GM12864 (cell line): ENCODE results near the gene HTR3B.
"Not testable (repeated sequence)": the region's sequence is repeated elsewhere in the genome, so short reads cannot be mapped to it uniquely, and the experiment has no call there.

Experiments used
- DNase-seq: peaks from one replicate; pipeline ENCODE4 v3.0.0-alpha.2; 2011; ENCODE audit warnings: low read depth
- H3K4me3 ChIP-seq: 2 replicates; pipeline ENCODE4 v1.5.1; 2011; ENCODE audit warnings: mild to moderate bottlenecking, low read depth, low read length, control low read depth
- TF ChIP-seq, protein P1 (sequence below): IDR thresholded peaks from 2 replicates; pipeline ENCODE4 v1.5.1; 2011; ENCODE audit warnings: low read depth, mild to moderate bottlenecking, moderate library complexity, low read length, control low read depth, inconsistent platforms; ENCODE audit errors: missing control alignments

Gene HTR3B

DNA sequence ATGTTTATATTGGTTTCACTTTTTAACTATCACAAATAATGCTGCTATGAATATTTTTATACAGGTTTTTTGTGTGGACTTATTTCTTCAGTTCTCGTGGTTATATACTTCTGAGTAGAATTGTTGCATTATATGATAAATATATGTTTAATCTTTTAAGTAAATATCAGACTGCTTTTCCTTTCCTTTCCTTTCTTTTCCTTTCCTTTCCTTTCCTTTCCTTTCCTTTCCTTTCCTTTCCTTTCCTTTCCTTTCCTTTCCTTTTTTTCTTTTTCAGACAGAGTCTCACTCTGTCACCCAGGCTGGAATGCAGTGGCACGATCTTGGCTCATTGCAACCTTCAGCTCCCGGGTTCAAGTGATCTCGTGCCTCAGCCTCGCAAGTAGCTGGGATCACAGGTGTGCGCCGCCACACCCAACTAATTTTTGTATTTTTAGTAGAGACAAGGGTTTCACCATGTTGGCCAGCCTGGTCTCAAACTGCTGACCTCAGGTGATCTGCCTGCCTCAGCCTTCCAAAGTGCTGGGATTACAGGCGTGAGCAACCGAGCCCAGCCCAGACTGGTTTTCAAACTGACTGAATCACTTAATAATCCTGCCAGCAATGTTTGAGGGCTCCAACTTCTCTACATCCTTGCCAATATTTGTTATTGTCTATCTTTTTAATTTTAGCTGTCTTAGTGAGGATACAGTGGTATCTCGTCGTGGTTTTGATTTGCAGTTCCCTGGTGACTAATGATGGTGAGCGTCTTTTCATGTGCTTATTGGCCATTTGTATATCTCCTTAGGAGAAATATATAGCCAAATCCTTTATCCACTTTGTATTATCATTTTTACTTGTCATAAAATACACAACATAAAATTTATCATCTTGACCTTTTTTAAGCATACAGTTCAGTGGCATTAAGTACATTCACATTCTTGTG, 21.9 kb downstream of the HTR3B start:
- H3K4me3 ChIP-seq: no peak overlapping the region
- no peak for DNase-seq
- TF ChIP-seq, protein P1, sequence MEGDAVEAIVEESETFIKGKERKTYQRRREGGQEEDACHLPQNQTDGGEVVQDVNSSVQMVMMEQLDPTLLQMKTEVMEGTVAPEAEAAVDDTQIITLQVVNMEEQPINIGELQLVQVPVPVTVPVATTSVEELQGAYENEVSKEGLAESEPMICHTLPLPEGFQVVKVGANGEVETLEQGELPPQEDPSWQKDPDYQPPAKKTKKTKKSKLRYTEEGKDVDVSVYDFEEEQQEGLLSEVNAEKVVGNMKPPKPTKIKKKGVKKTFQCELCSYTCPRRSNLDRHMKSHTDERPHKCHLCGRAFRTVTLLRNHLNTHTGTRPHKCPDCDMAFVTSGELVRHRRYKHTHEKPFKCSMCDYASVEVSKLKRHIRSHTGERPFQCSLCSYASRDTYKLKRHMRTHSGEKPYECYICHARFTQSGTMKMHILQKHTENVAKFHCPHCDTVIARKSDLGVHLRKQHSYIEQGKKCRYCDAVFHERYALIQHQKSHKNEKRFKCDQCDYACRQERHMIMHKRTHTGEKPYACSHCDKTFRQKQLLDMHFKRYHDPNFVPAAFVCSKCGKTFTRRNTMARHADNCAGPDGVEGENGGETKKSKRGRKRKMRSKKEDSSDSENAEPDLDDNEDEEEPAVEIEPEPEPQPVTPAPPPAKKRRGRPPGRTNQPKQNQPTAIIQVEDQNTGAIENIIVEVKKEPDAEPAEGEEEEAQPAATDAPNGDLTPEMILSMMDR: no peak

DNA sequence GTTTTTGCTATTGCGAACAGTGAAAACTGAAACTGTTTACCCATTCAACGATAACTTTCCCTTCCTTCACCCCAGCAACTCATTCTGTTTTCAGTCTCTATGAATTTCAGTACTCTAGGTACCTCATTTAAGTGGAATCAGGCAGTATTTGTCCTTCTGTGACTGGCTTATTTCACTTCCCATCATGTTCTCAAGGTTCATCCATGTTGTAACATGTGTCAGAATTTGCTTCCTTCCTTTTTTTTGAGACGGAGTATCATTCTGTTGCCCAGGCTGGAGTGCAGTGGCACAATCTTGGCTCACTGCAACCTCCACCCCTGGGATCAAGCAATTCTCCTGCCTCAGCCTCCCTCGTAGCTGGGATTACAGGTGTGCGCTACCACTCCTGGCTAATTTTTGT, 23.7 kb downstream of the HTR3B start:
- TF ChIP-seq, protein P1: no peak
- no peak for DNase-seq
- H3K4me3 ChIP-seq: no peak overlapping the region

DNA sequence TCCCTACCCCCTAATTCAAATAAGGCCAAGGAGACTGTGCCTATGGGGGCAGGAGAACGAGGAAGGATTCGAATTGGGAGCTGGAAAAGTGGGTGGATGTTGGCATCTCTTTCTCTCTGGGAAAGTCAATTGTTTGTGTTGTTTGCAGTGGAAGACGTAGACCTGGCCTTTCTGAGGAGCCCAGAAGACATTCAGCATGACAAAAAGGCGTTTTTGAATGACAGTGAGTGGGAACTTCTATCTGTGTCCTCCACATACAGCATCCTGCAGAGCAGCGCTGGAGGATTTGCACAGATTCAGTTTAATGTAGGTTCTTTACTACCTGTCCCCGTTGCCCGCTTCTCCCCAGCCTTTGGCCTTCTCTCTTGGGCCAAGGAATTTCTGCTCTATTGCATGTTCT, 28.2 kb downstream of the HTR3B start:
- TF ChIP-seq, protein P1: no peak
- DNase-seq: no peak
- H3K4me3 ChIP-seq: no peak overlapping the region

DNA sequence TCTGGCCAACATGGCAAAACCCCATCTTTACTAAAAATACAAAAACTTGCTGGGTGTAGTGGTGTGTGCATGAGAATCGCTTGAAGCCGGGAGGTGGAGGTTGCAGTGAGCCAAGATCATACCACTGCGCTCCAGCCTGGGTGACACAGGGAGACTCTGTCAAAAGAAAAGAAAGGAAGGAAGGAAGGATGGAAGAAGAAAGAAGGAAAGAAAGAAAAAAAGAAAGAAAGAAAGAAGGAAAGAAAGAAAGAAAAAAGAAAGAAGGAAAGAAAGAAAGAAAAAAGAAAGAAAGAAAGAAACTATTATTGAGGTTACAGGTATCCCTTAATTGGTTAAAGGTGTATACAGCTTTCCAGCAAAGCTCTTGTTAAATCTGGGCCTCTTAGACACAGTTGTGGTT, 29.6 kb downstream of the HTR3B start:
- H3K4me3 ChIP-seq: not testable (repeated sequence)

GRCh38 chr11:113934761-113935160, 30.2 kb downstream of the HTR3B start:
- no peak overlapping the region for H3K4me3 ChIP-seq
- DNase-seq: no peak
- TF ChIP-seq, protein P1: no peak

More for the DNA sequence above, 29.6 kb downstream of the HTR3B start:
- DNase-seq: not testable (repeated sequence)

DNA sequence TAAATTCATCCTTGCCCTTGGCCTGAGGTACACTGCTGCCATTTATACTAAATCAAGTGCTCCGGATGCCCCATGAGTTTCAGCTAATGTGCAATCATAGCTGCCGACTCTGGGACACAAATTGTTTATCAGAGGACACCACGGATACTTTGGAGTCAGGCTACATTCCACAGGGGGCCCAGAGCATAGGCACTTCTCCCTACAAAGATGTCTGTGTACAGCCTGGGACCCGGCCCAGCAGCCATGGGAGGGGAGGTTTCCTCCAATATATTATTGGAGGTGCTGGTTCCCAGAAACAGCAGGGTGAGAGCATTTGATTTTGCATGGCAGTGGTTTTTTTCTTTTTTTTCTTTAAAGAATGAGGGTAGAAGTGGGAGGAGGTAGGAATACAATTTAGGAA, 31.3 kb downstream of the HTR3B start:
- no peak for DNase-seq
- no peak overlapping the region for H3K4me3 ChIP-seq
- TF ChIP-seq, protein P1: no peak

DNA sequence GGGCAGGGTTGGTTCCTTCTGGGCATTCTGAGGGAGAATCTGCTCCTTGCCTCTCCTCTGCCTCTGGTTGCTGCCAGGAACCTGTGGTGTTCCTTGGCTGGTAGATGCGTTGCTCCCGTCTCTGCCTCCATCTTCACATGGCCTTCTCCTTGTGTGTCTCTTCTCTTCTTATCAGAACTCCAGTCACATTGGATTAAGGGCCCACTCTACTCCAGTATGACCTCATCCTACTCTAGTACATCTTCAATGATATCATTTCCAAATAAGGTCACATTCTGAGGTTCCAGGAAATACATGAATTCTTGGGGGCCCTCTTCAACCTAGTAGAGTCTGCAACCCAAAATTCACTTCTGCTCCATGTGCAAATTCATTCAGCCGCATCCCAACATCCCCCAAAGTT, 33.3 kb downstream of the HTR3B start:
- H3K4me3 ChIP-seq: no peak overlapping the region
- DNase-seq: no peak
- TF ChIP-seq, protein P1: no peak
